ENCODE data around the gene RGS19.
"Not testable (repeated sequence)": the region's sequence is repeated elsewhere in the genome, so short reads cannot be mapped to it uniquely, and the experiment has no call there.

RGS19 gene

GRCh38 chr20:64095455-64095854 lies 16.1 kb upstream of the RGS19 start:
- no peak for DNase-seq (ENCODE audit: low read depth in 2 of 2)

- no peak for DNase-seq (ENCODE audit: low read depth in 2 of 2)
These were observed 13.7 kb upstream of the RGS19 start for GRCh38 chr20:64093013-64093503.

GRCh38 chr20:64092258-64093012 lies 13.1 kb upstream of the RGS19 start:
- no peak for DNase-seq (ENCODE audit: low read depth in 2 of 2)

- DNase-seq (ENCODE audit: low read depth in 2 of 2) = no peak
These were observed 12.5 kb upstream of the RGS19 start for GRCh38 chr20:64091770-64092169.

GRCh38 chr20:64091340-64091739 lies 12.0 kb upstream of the RGS19 start:
- DNase-seq (ENCODE audit: low read depth in 2 of 2) = no peak

- DNase-seq (ENCODE audit: low read depth in 2 of 2) = no peak
These were observed 10.8 kb upstream of the RGS19 start for GRCh38 chr20:64090165-64090564.

- DNase-seq (ENCODE audit: low read depth in 2 of 2) = not testable (repeated sequence)
These were observed 9.3 kb upstream of the RGS19 start for GRCh38 chr20:64088586-64088985.

GRCh38 chr20:64087226-64087825 lies 8.0 kb upstream of the RGS19 start:
- DNase-seq (ENCODE audit: low read depth in 2 of 2) = not testable (repeated sequence)

GRCh38 chr20:64086801-64087200 lies 7.5 kb upstream of the RGS19 start:
- no peak for DNase-seq (ENCODE audit: low read depth in 2 of 2)

GRCh38 chr20:64084685-64085152 lies 5.4 kb upstream of the RGS19 start:
- no peak for DNase-seq (ENCODE audit: low read depth in 2 of 2)

- DNase-seq (ENCODE audit: low read depth in 2 of 2) = no peak
These were observed 4.7 kb upstream of the RGS19 start, which contains the start of gene LKAAEAR1 for GRCh38 chr20:64083804-64084684. Gene LKAAEAR1, minus strand, starts transcription at chr20:64084398. Its CDS starts 179 bp downstream, at chr20:64084219.

GRCh38 chr20:64083378-64083803 lies 4.1 kb upstream of the RGS19 start:
- peak; percentile 49 to 61 for DNase-seq (ENCODE audit: low read depth in 2 of 2)

GRCh38 chr20:64082820-64083377 lies 3.6 kb upstream of the RGS19 start:
- no peak for DNase-seq (ENCODE audit: low read depth in 2 of 2)

GRCh38 chr20:64082126-64082731 lies 2.9 kb upstream of the RGS19 start:
- no peak for DNase-seq (ENCODE audit: low read depth in 2 of 2)

- no peak for DNase-seq (ENCODE audit: low read depth in 2 of 2)
These were observed 2.3 kb upstream of the RGS19 start for GRCh38 chr20:64081624-64081964.

- DNase-seq (ENCODE audit: low read depth in 2 of 2) = no peak
These were observed 1.7 kb upstream of the RGS19 start for GRCh38 chr20:64080813-64081623.

GRCh38 chr20:64080013-64080812 lies 895 bp upstream of the RGS19 start, which contains the start of gene OPRL1:
Gene OPRL1, plus strand, starts transcription at chr20:64080082. Its CDS starts 12,639 bp downstream, at chr20:64092721.
- DNase-seq (ENCODE audit: low read depth in 2 of 2) = no peak

- no peak for DNase-seq (ENCODE audit: low read depth in 2 of 2)
These were observed 415 bp downstream of the RGS19 start for GRCh38 chr20:64078934-64079272.

GRCh38 chr20:64077876-64078551 lies 1.3 kb downstream of the RGS19 start:
- DNase-seq (ENCODE audit: low read depth in 2 of 2) = no peak

Data from activated CD4-positive, alpha-beta T cell treated with anti-CD3 and anti-CD28 coated beads for 24 hours (primary cell).